Left lobe of liver (tissue), 2 donors: ENCODE data around the gene TBX15. TPM values are rescaled to one million over a fixed set of nuclear protein-coding genes. Genes with fewer than 3 reads are reported as not detected.
"Not testable (repeated sequence)": the region's sequence is repeated elsewhere in the genome, so short reads cannot be mapped to it uniquely, and the experiment has no call there.

ENCODE experiments used
- ATAC-seq: fragments of 200-7000 bp; cut with Tn5 transposase; one replicate; pipeline ENCODE4 v1.9.1; 2020; ENCODE audit warnings: mild to moderate bottlenecking, moderate library complexity
- DNase-seq: peaks from one replicate; pipeline ENCODE4 v3.0.0-alpha.2; 2020; ENCODE audit warnings: low spot score
- total RNA-seq: library from RNA; stranded (reverse); gene quantifications from one replicate; pipeline ENCODE4 v1.2.1, GENCODE V29; 2021
- donor health status: DM: no; HTN: no; CAD: no; lungs with moderate emphysema.
- donor health status: DM: no; HTN: yes; CAD: no.

Gene TBX15
- total RNA-seq, 1 donor from 2014 or later = 15.0 TPM

DNA sequence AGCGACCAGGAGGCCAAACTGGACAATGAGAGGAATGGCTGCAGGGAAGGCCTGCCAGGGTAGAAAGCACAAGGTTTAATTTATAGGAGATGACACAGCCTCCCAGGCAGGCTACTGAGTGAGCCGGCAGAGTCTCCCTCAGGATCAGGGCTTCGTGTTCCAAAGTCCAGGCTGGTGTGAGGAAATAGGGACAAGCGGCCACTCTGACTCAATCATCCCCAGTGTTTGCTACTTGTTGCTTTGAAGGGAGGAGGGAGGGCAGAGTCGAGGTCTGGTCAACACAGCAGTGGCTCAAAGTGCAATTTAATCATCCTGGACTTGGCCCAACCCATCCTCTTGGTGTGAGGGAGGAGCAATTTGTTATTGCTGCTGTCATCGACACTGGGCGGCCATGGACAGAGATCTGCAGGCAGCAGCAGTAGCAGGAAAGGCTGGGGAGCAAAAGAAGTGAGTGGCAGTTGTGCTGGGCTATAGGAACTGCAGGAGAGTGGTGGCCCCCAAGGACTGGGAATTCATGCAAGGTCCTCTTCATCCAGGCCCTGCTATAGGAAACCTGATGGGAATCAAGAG lies 27.5 kb downstream of the TBX15 start:
- peak; percentile 95 for DNase-seq
- ATAC-seq = peak; percentile 80

DNA sequence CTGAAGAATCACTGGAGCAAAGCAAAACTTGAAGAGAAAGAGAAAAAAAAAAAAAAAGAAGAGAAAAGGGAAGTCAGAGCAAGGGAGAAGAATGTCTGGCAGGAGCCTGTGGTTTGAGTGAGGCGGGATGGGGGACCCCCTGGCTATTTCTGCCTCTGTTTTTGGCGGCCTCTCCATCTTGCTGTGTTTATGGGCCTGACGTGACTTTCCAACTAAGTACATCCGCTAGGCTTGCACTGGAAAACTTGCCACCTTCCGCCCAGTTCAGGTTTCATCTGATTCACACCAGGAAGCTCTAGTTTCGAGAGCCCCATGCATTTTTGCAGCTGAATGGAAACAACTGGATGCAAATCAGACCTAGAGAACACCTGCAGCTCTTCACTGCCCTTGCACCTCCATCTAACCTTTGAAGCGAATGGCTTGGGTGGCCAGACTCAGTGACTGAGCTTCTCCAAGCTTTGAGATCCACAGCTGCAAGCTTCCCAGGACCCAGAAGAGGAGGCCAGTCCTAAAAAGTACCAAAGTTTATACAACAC lies 28.0 kb downstream of the TBX15 start:
- DNase-seq (peak; percentile 48), ATAC-seq (peak; percentile 25)

DNA sequence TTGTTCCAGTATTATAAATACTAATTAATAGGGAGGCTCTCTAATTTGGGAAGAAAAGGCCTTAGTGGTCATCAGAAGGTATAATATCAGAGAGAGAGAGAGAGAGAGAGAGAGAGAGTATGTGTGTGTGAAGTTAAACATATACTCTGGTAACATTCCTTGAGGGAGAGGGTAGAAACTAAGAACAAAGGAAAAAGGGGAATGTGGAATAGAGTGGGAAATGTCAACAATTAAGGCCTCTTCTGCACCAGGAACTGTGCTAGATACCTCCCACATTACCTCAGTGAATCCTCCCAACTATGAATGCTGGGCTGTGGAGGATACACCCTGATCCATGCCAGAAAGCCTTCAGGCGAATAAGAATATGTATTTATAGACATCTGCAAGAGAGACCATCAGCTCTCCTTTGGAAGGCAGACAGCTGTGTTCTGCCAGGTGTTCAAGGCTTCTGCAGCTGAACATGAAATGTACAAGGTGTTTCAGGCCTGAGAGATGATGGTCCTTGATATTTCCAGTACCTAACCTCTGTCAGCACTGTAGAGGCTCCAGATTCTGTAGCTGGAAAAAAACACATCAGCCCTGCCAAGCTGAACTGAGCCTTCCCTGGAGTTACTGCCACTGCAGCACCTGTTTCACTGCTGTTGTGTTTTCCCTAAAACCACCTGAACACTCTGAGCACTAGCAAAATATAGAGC lies 29.1 kb downstream of the TBX15 start:
- DNase-seq (no peak), ATAC-seq (no peak)

DNA sequence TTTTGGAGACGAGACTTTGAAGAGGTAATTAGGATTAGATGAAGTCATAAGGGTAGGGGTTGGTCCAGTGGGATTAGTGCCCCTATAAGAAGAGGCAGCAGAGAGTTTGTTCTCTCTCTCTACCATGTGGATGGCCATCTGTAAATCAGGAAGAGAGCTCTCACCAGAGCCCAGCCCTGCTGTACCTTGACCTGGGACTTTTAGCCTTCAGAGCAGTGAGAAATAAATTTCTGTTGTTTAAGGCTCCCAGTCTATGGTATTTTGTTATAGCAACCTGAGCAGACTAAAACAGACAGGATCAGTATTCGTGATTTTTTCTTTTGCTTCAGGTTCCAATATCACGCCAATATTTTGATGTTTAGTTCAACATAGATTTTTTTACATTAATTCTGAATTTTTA lies 30.0 kb downstream of the TBX15 start:
- DNase-seq (no peak), ATAC-seq (peak; percentile 46)

DNA sequence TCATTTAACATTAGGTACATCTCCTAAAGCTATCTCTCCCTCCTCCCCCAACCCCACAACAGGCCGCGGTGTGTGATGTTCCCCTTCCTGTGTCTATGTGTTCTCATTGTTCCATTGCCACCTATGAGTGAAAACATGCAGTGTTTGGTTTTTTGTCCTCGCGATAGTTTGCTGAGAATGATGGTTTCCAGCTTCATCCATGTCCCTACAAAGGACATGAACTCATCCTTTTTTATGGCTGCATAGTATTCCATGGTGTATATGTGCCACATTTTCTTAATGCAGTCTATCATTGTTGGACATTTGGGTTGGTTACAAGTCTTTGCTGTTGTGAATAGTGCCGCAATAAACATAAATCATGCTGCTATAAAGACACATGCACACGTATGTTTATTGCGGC lies 30.6 kb downstream of the TBX15 start:
- ATAC-seq, DNase-seq: not testable (repeated sequence)

DNA sequence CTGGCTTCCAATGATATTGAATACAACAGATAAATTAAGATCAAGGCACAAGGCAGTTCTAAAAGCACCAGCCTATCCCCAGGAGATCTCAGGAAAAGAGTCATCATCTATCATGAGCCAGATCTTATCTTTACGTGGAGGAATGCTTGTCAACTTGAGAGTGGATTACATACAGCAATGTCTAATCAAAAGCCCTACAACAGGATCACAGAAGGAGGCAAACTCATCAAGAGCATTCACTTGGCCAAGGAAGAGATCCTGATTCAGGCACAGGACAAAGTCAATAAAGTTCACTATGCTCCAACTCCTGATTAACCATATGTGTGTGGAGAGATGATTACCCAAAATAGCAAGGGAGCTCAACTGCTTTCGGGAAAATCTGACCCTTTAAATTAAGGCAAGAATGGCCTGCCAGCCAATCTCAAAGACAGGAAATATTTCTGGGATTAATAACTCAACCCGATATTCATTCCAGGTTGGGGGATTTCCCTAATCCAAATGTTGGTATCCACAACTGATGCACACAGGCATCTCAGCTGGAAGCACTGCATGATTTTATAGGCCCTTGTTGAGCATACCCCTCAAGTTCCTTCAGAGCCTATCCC lies 33.7 kb downstream of the TBX15 start:
- no peak for ATAC-seq
- no peak for DNase-seq

DNA sequence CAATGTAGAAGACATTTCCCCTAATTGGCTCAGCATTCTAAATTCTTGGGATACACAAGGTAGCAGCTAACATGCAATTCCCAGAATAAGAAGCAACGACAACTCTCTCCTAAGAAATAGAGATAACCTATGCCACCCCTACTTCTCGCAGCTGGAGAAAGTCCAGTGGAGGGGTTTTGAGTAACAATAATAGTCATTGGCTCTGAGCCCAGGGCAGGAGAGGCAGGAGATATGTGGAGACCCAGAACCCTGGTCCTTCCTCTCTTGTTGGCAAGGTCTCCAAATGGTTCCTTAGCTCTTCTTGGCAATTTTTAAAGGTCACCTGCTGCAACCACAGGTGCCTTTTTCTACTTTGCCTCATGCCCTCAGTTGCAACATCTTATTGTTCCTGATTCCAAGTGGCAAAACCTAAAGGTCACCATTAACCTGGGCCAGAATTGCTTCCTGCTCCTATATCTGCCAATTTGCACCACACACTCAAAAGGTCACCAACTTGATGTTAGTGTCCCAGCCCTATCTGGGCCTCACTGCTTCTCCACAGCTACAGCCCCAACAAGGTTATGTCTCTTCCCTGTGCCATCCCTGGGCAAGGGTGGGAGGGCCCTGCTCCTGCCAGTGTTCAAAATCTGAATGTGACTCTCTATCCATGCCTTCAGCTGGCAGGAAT lies 36.7 kb downstream of the TBX15 start:
- peak; percentile 96 for ATAC-seq
- peak; percentile 81 for DNase-seq

DNA sequence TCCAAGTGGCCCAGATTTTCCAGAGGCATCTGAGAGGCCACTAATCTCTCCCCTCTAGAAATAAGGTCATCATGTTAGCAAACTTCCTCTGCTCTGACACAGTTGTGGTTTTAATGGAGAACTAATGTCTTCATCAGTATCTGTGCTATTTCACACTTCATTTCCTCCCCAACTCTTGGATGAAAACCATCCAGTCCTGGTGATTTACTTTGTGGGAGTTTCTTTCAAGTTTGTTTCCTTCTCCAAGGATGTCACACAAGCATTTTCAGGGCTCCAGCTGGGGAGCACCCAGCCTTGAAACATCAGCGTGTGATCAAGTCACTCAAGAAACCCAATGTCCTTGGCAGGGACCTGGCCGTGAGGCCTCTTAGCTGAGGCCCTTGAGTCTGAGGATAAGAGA lies 38.8 kb downstream of the TBX15 start:
- ATAC-seq = no peak
- no peak for DNase-seq

DNA sequence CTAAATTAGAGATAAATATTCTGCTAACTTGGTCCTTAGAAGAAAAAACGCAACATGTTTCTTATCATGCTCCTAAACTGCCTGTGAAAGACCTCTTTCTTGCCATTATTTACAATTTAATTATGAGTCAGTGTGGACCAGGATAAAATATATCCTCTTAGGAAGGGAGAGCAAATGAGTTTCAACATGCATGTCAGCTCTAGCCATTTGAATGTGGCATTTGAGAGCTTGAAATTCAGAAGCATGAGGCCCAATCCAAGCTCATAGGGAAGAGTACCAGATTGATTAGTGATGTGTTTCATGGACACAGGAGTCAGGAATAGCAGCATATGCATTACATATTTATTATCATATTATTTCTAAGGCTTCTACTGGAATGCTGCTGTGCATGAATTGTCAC lies 39.3 kb downstream of the TBX15 start:
- DNase-seq = no peak

DNA sequence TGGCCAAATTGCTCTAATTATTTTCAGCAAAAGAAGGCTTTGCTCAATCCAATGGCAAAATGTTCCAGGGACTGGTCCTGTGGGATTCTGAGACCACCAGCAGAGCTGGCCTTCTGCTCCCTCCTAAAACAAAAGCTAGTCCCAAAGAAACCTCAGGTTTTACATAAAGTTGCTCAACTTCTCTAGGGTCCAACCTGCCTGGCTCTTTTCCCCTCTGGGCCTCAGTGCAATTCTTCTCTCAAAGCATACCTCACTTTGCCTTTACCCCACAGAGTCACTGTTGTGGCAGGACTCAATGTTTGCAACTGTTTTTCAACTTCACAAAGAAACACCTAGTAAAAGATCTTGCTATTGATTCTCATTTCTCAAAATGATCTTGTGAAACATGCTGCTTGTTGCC lies 39.8 kb downstream of the TBX15 start:
- DNase-seq = no peak
- ATAC-seq = no peak

More for the DNA sequence above, 39.3 kb downstream of the TBX15 start:
- no peak for ATAC-seq

DNA sequence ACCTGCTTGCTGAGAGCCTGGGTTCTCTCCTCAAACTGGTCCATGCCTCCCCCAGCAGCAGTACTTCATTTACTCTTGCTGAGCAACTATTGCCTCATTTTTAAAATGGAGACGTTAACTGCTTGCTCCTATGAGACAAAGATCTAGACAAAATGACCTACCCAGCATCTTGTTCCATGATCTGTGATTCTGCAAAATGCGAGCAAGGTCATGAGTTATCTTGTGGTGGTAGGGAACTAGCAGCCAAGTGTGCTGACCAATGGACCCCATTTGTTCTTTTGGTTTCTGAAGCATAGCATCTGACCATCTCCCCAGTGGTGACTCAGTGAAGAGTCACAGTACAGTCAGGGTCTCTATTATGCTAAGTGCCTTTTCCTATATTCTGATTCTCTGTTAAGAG lies 40.4 kb downstream of the TBX15 start:
- DNase-seq = no peak
- no peak for ATAC-seq

DNA sequence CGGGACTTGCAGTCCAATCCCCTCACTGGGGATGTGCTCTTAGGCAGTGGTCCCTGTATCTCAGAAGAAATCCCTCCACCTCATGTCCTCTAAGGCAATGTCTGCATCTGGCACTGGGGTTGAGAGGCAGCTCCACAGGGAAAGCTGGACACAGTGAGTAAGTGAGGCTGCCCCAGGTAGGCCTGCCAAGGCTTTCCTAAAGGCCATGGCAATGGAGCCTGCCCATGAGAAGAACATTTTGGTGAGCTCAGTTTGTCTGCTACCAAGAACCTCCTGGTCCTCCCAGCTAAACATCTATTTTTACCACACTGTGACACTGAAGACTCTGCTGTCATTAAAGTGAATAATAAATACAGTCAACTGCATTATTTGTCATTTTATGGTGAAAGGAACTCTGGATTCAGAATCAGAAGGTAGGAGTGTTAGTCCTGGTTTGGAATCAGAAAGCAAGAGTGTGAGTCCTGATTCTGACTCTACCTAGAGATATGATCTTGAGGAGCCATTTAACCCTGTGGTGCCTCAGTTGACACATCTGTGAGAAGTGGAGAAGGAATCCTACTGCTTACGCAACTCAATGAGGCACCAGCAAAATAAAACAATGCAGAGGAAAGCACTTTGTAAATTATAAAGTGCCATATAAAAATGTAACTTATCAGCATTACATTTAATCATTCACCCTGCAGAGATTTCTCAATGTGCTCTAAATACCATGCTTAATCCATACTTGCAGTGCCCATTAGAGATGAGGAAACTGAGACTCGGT lies 41.0 kb downstream of the TBX15 start:
- no peak for ATAC-seq
- no peak for DNase-seq

DNA sequence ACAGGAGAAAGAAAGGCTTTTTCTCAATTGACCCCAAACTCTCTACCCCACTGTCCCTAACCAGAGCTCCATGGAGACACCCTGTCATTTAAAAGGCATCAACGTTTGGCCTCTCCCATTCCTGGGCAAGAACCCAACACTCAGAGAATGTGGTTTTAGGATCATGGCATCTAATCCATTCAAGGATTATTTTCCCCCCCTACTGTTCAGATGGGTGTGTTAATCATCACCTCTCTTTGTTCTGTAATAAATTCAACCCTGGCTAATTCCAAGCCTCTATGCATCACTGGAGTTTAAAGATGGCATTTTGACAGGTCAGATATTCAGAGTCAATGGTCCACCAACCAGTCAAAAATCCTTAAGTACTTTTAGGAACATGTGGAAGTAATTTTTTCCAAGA lies 42.7 kb downstream of the TBX15 start:
- ATAC-seq (no peak), DNase-seq (no peak)

DNA sequence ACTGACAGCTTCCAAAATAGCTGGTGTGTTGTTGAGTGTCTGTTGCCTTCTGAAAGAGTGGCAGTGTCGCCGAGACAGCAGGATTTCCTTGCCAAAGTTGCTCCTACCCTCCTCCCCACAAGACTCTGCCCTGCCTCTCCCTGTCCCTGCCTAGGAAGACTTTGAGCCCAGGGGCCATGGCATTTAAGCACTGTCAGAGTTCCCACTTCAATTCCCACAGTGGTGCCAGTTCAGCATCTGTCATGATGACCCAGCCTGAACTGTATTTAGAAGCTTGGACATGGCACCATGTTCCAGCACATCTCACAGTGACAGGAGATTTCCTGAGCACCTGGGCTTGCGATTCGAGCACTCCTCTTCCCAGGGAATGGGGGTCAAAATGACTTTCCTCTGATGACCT lies 43.6 kb downstream of the TBX15 start:
- DNase-seq (no peak), ATAC-seq (no peak)

DNA sequence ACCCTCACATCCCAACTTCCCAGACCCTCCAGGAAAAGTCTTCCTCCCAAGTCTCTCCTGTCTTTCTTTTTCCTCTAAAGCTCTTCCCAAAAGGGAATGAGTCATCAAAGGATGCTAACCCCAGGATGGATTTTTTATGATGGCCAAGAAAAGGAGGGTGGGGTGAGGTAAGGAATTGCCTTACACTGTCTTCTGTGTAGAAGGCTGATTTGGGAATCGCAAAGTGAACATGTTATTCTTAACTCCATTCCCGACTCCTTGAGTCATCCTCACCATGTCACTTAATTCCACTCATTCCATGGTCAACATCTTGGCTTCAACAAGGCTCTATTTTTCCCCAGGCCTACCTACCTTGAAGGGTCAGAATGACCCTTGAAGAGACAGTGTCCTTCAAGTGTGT lies 44.0 kb downstream of the TBX15 start:
- no peak for ATAC-seq
- DNase-seq = no peak

DNA sequence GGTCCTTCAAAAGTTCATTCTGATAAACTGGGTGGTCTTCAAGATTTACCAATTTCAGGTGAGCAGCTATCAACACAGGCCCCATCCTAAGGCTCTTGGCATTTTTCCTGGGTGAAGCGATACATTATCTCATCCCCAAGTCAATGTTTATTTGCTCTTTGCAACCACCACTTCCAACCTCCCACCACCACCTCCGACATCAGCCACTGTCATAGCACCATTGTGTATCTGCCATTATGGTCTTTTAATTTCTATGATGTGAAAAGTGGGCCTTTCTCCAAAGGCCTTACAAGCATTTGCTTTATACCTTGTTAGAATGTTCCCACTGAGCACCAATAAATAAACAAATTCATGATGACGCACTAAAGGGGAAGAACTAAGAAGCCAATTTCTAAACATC lies 47.2 kb downstream of the TBX15 start:
- ATAC-seq (no peak), DNase-seq (no peak)

DNA sequence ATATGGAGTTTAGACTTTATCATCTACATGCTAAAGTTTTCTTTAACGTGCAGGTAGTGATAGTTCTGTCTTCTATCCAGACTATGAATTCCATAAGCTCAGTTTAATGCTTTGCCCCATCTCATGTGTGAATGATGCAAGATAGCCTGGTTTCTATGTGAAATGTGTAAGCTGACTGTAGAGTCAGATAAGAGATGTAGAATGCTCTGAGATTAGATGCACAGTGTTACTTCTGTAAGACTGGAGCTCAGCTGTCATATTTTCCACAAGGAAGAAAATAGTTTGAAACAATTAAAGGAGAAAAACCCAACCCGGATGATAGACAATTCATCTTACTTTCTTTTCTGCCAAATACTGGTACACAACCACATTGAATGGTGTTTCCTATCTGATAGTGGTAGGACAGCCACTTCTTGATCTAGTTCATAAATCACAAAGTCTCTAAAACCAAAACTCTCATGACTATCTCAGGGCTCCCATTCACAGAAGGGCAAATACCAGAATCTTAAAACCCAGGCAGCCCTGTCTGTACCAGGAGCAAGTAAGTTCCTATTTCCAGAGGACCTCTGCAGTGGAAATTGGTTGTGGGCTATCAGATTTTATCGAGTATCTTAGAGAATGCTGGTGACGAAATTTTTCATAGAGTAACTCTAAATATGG lies 50.6 kb downstream of the TBX15 start:
- ATAC-seq = no peak
- no peak for DNase-seq

DNA sequence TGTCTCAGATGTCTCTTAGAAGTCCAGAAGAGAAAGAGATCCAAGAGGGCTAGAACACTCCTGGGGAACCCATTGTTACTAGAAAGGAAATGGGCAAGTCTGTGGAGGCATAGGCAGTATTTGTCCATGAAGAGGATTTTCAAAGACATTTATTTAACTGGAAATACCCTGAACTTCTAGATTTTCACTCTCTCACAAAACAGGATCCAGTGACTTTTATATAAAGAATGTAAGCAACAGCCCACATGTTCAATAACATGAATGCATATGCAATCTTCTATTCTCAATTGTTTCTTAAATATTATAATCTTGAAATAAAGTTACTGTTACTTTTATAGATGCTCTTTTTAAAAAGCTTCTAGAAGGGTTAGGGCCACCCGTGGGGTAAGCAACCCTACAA lies 53.4 kb downstream of the TBX15 start:
- DNase-seq (no peak), ATAC-seq (no peak)

DNA sequence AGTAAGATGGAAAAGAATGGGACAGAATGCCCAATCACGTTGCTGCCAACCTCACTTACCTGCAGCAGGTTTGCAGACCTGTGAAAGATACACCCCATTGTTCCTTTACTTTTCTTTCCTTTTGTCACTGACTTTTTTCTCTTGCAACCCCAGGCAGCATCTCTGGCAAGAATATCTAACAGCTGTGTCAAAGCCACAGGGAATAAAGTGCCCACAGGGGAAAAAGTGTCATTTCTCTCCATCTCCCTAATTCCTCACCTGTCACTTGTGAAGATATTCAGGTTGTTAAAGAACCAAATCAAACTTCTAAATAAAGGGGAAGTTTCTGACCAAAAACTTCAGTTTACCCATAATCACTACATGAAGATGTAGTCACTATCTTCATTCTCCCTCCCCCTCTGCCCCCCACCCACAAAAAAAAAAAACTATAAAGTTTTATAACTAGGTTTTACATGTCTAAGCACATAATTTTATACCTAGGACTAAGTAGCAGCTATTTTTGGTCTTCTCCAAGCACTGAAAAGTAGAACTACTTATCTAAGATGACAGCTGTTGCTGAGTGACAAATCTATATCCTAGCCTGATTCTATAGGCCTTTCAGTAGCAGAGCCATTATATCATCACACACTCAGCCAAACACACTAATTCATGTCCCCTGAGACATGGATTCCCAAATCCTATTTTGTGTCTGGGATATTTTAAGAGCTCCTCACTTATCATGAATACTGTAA lies 54.9 kb downstream of the TBX15 start:
- ATAC-seq (no peak), DNase-seq (no peak)

DNA sequence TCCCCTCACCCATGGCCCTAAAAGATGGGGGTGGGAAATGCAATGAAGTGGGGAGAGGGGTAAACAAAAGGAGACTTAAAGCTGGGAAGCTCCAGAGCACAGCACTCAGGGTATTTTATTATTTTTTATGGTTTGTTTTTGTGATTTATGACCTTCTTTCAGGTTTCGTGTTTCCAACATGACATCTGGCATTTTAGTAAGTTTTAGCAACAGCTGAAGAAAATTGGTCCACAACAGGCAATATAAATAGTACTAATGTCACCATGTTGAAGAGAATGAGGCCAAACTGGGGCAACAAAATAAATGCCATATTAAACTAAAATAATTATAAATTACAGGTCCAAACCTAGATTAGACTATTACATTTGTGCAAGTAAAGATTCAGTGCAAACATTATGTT lies 56.3 kb downstream of the TBX15 start:
- ATAC-seq (no peak), DNase-seq (no peak)
